Right ventricle myocardium superior (tissue), 1 donor: Measurements from ENCODE around the gene GALNTL6. TPM values are rescaled to one million over a fixed set of nuclear protein-coding genes. Genes with fewer than 3 reads are reported as not detected.

ENCODE experiments used
- ATAC-seq: fragments of 200-7000 bp; cut with Tn5 transposase; one replicate; pipeline ENCODE4 v1.9.1; 2020; ENCODE audit warnings: mild to moderate bottlenecking; ENCODE audit not compliant: poor library complexity
- DNase-seq: peaks from one replicate; pipeline ENCODE4 v3.0.0-alpha.2; 2020
- intact Hi-C: fragments of 100-400 bp; cut with DNase I; formaldehyde crosslinking; loops from one replicate; pipeline ENCODE4 v1.11.2; 2022
- total RNA-seq: library from RNA; stranded (reverse); fragmentation: NEBNext Ultra II Directional; extraction: Animal tissue kit (Norgen Biotek cat#: 25700); gene quantifications from one replicate; pipeline ENCODE4 v1.2.1, GENCODE V29; 2021
- donor health status: DM: no; HTN: yes; CAD: no; lungs with severe emphysema.

The GALNTL6 gene
- total RNA-seq, 1 donor from 2014 or later, result not detected

DNA sequence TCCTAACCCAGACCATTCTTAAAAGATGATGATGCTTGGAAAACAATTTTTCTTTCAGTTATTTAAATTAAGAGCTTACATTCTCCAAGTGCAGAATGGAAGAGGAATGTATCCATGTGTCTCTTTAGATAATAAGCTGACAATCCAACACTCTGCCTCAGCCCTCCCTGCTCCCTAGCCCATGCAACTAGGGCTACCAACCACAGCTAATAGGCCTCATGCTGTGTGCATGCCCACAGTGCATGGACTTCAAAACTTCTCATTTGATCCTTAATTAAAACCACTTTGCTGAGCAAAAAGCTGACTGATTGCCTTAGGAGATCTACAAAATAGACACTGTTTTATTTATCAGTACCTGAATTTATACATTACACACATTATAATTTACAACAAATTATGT is 473.9 kb downstream of the GALNTL6 start:
- intact Hi-C loops, result no loop called here
- ATAC-seq, result no peak
- DNase-seq, result no peak

DNA sequence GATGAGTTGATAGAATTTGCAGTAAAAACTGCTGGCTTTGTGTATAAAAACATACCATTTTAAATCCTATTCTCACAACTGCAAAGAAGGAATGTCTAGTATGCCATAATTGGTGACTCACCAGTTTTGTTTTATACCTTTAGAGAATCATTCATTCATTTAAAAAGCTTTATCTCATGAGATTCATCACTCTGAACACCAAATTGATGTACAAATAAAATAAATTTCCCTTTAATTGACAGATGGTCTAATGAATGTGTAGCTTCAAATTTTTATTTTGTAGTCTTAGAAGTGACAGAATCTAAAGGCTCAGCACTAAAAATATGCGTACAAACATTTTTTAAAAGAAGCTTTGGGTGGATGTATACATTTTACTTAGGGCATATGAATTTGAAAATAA is 492.5 kb downstream of the GALNTL6 start:
- no peak for ATAC-seq
- intact Hi-C loops, result no loop called here
- no peak for DNase-seq

DNA sequence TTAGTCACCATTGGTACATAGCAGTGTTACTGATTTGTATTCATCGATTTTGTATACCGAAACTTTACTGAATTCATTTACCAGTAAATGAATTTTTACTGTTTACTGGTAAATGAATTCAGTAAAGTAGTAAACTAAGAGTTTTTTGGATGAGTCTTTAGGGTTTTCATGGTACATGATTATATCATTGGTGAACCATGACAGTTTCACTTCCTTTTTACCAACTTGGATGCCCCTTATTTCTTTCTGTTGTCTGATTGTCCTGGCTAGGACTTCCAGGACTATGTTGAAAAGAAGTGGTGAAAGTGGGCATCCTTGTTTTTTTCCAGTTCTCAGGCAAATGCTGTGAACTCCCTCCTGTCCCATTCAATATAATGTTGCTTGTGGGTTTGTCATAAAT is 494.9 kb downstream of the GALNTL6 start:
- intact Hi-C loops, result no loop called here
- DNase-seq, result no peak
- ATAC-seq, result no peak

- no peak for DNase-seq
- no peak for ATAC-seq
- intact Hi-C loops, result no loop called here
These were observed 498.5 kb downstream of the GALNTL6 start for GRCh38 chr4:172311682-172312081.

GRCh38 chr4:172323288-172323687 is 510.1 kb downstream of the GALNTL6 start:
- ATAC-seq, result no peak
- DNase-seq, result no peak

DNA sequence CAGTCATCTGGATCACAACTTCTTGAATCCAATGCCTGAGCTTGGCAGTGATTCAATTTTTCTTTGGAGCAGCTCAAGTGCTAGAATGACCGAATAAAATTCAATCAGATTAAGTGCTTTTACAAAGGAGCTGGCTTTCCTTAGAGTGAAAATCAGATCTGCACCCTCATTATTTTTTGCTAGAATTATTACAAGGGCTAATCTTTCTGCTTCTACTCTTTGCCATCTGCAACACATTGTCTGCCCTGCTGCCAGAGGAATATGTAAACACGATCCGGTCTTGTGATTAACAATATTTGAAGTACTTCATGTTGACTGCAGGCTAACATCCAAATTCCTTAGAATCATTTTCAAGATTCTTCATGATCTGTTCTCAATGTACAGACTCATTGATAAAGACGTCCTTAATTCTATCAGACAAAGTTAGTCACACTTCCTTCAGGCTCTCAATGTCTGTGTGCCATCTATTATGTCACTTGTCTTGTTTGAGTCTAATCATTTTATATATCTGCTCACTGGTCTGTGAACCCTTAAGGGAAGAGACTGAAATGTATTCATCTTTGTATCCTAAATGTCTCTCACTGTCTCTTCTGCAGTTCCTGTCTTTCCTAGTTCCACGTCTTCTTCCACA is 531.2 kb downstream of the GALNTL6 start:
- intact Hi-C loops, result no loop called here
- ATAC-seq, result no peak
- no peak for DNase-seq

More at GRCh38 chr4:172323288-172323687, 510.1 kb downstream of the GALNTL6 start:
- intact Hi-C loops, result no loop called here

- ATAC-seq (no peak), DNase-seq (no peak)
- intact Hi-C loops, result no loop called here
These were observed 535.2 kb downstream of the GALNTL6 start for GRCh38 chr4:172348426-172348825.

DNA sequence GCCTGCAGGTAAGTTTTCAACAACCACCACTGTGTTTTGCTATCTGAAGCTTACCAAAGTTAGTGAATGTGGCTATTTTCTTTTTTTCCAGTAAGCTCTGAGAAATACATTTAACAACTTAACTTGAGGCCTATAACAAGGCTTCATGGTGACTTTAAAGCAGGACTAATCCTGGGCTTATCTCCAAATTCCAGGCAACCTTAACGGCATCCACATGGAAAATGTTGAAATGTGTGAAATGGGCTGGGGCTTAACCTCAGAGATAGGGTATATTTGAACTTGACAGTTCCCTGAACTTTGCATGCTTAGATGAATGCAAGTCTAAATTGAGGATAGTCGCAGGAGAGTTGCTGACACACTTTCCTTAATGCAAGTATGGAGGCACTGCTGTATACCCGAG is 539.2 kb downstream of the GALNTL6 start:
- DNase-seq (no peak), ATAC-seq (no peak)
- intact Hi-C loops, result no loop called here

DNA sequence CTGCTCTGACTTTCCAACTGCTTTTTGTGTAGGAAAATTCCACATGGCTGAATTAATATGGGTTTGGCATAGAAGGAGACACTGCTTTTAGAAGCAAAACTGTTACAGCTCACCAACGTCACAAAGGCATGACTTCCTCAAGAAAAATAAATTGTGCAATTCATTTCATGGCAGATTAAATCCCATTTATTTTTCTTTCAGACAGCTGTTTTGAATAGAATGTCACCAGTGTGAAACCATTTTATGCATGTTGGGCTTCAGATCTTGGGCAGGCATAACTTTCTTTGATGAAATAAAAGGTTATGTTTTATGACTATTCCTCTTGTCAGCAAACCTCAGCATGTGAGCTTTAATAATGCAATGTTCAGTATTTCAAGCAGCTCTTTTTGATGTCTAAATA is 542.8 kb downstream of the GALNTL6 start:
- no peak for ATAC-seq
- DNase-seq, result no peak
- intact Hi-C loops, result no loop called here

DNA sequence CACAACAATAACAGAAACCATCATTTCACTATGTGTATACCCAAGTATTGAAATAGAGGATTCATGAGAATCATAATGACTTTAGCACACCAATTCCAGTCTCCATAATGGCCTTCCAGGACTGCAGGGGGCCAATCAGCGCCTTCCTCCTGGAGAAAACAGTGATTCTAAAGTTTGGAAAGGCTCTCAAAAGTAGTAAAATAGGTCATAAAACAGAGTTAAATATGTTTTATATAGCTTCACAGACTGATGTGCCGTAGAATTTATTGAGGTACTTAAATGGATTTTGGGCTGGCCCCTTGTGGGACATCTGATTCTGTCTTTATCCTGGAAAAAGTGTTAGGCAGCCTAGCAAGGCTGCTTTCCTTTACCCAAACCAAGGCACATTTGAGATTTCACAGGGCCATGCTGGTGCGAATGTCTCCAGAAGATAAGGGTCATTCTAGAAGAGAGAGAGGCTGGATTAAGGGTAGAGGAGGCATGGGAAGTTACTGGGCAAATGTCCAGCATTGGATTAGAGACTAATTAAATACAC is 543.9 kb downstream of the GALNTL6 start:
- ATAC-seq (no peak), DNase-seq (no peak)
- intact Hi-C loops, result no loop called here

- intact Hi-C loops, result no loop called here
- DNase-seq (no peak), ATAC-seq (no peak)
These were observed 549.4 kb downstream of the GALNTL6 start for GRCh38 chr4:172362569-172362968.

DNA sequence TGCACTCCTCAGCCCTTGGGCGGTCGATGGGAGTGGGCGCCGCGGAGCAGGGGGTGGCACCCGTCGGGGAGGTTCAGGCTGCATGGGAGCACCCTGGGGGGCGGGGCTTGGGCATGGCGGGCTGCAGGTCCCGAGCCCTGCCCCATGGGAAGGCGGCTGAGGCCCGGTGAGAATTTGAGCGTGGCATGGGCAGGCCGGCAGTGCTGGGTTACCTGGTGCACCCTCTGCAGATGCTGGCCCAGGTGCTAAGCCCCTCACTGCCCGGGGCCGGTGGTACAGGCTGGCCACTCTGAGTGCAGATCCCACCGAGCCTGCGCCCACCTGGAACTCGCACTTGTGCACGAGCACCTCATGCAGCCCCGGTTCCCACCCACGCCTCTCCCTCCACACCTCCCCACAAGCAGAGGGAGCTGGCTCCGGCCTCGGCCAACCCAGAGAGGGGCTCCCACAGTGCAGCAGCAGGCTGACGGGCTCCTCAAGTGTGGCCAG is 556.3 kb downstream of the GALNTL6 start:
- no peak for DNase-seq
- no peak for ATAC-seq
- intact Hi-C loops, result no loop called here

DNA sequence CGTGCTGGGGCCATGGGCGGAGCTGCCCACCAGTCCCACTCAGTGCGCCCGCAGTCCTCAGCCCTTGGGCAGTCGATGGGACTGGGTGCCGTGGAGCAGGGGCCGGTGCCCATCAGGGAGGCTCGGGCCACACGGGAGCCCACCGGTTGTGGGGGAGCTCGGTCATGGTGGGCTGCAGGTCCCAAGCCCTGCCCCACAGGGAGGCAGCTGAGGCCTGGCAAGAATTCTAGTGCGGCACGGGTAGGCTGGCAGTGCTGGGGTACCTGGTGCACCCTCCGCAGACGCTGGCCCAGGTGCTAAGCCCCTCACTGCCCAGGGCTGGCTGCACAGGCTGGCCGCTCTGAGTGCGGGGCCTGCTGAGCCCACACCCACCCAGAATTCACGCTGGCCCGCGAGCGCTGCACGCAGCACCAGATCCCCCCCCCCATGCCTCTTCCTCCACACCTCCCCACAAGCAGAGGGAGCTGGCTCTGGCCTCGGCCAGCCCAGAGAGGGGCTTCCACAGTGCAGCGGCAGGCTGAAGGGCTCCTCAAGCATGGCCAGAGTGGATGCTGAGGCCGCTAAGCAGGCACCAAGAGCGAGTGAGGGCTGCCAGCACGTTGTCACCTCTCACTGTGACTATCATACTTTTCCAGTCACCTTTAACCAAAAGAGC is 564.4 kb downstream of the GALNTL6 start:
- DNase-seq (no peak), ATAC-seq (no peak)
- intact Hi-C loops, result no loop called here

- DNase-seq (no peak), ATAC-seq (no peak)
- intact Hi-C loops, result no loop called here
These were observed 566.6 kb downstream of the GALNTL6 start for GRCh38 chr4:172379834-172380233.

- intact Hi-C loops, result no loop called here
- no peak for DNase-seq
- ATAC-seq, result no peak
These were observed 577.1 kb downstream of the GALNTL6 start for GRCh38 chr4:172390331-172390730.

GRCh38 chr4:172392741-172393140 is 579.5 kb downstream of the GALNTL6 start:
- ATAC-seq (no peak), DNase-seq (no peak)
- intact Hi-C loops, result no loop called here

- no peak for DNase-seq
- ATAC-seq, result no peak
- intact Hi-C loops, result no loop called here
These were observed 580.0 kb downstream of the GALNTL6 start for GRCh38 chr4:172393220-172393619.

GRCh38 chr4:172404676-172405075 is 591.5 kb downstream of the GALNTL6 start:
- DNase-seq (no peak), ATAC-seq (no peak)
- intact Hi-C loops, result no loop called here

DNA sequence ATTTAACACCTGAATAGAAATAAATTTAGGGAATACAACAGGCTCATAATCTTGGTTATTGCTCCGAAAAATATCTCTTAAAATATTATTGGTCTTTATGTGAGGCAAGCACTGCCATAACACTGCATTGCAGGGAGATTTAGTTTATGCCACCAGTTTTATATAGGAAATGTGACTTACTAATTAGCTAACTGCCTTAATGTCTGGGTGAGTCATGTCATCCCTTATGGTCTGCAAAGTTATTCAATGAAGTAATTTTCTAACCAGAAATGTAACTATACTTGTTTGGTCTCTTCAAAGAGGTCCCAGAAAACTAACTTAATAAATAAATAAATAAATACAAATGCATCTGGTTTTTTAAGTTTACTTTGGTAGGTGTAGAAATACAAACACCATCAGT is 597.2 kb downstream of the GALNTL6 start:
- intact Hi-C loops, result no loop called here
- no peak for ATAC-seq
- DNase-seq, result no peak

- intact Hi-C loops, result no loop called here
- DNase-seq, result no peak
- no peak for ATAC-seq
These were observed 597.9 kb downstream of the GALNTL6 start for GRCh38 chr4:172411149-172411548.
